ENCODE measurements around the gene CDK17.
"Not testable (repeated sequence)": the region's sequence is repeated elsewhere in the genome, so short reads cannot be mapped to it uniquely, and the experiment has no call there.

Gene CDK17

GRCh38 chr12:96321941-96322340 lies 78.3 kb downstream of the CDK17 start:
- H3K4me3 ChIP-seq (ENCODE audit: low read depth, low read length): no peak overlapping the region
- no peak for TF ChIP-seq CTCF (IDR thresholded peaks at IDR 0.05; ENCODE audit: low read depth, low read length, missing control alignments)
- no peak for DNase-seq (ENCODE audit: low read depth)

- H3K4me3 ChIP-seq (ENCODE audit: low read depth, low read length); DNase-seq (ENCODE audit: low read depth): not testable (repeated sequence)
Observed at GRCh38 chr12:96317801-96318200, 82.4 kb downstream of the CDK17 start.

GRCh38 chr12:96315741-96316481 lies 84.3 kb downstream of the CDK17 start:
- DNase-seq (ENCODE audit: low read depth); H3K4me3 ChIP-seq (ENCODE audit: low read depth, low read length): not testable (repeated sequence)

GRCh38 chr12:96314723-96315122 lies 85.5 kb downstream of the CDK17 start:
- H3K4me3 ChIP-seq (ENCODE audit: low read depth, low read length): no peak overlapping the region
- no peak for DNase-seq (ENCODE audit: low read depth)
- no peak for TF ChIP-seq CTCF (IDR thresholded peaks at IDR 0.05; ENCODE audit: low read depth, low read length, missing control alignments)

- DNase-seq (ENCODE audit: low read depth): no peak
- no peak for TF ChIP-seq CTCF (IDR thresholded peaks at IDR 0.05; ENCODE audit: low read depth, low read length, missing control alignments)
- no peak overlapping the region for H3K4me3 ChIP-seq (ENCODE audit: low read depth, low read length)
Observed at GRCh38 chr12:96313606-96314005, 86.6 kb downstream of the CDK17 start.

GRCh38 chr12:96311191-96311590 lies 89.0 kb downstream of the CDK17 start:
- H3K4me3 ChIP-seq (ENCODE audit: low read depth, low read length): no peak overlapping the region
- TF ChIP-seq CTCF (IDR thresholded peaks at IDR 0.05; ENCODE audit: low read depth, low read length, missing control alignments): no peak
- no peak for DNase-seq (ENCODE audit: low read depth)

GRCh38 chr12:96310067-96310466 lies 90.2 kb downstream of the CDK17 start:
- no peak for DNase-seq (ENCODE audit: low read depth)
- H3K4me3 ChIP-seq (ENCODE audit: low read depth, low read length): no peak overlapping the region
- no peak for TF ChIP-seq CTCF (IDR thresholded peaks at IDR 0.05; ENCODE audit: low read depth, low read length, missing control alignments)

- TF ChIP-seq CTCF (IDR thresholded peaks at IDR 0.05; ENCODE audit: low read depth, low read length, missing control alignments): no peak
- no peak for DNase-seq (ENCODE audit: low read depth)
- no peak overlapping the region for H3K4me3 ChIP-seq (ENCODE audit: low read depth, low read length)
Observed at GRCh38 chr12:96308881-96309280, 91.4 kb downstream of the CDK17 start.
